ENCODE measurements around the gene NHERF2. TPM values are rescaled to one million over a fixed set of nuclear protein-coding genes. Genes with fewer than 3 reads are reported as not detected.
A peak's percentile ranks its signal among the peaks of the same experiment; 100 is the strongest.

Gene NHERF2
- total and polyA plus RNA-seq, 3 donors from 2014 or later, result 50.6 to 59.9 (median 54.1) TPM

GRCh38 chr16:2002406-2003230 lies 24.1 kb upstream of the NHERF2 start:
- DNase-seq, result no peak
- H3K9me3 ChIP-seq, result no peaks in the 10 kb centered on the region
- H3K4me1 ChIP-seq, result peaks cover 26% of the 10 kb centered on the region
- H3K27ac ChIP-seq, result no peak overlapping the region
- no peaks in the 10 kb centered on the region for H3K27me3 ChIP-seq
- H3K36me3 ChIP-seq (ENCODE audit: low read depth, missing control alignments), result no peaks in the 10 kb centered on the region
- WGBS, 2 donors, result 92 to 96% methylated on average over 24 to 47 of the region's 47 CpGs
- TF ChIP-seq CTCF (IDR thresholded peaks at IDR 0.05), result no peak
- no peak for TF ChIP-seq POLR2A (IDR thresholded peaks at IDR 0.05)
- H3K4me3 ChIP-seq, result no peak overlapping the region
- intact Hi-C loops (cut with DNase I; ENCODE audit: low total_unique reads), result no loop called here

GRCh38 chr16:2003231-2003826 lies 23.4 kb upstream of the NHERF2 start:
- no peak for DNase-seq
- Histone ChIP-seq H3K27me3 (no peaks in the 10 kb centered on the region), H3K27ac (no peak overlapping the region), H3K36me3 (ENCODE audit: low read depth, missing control alignments) (no peaks in the 10 kb centered on the region), H3K4me1 (peaks cover 33% of the 10 kb centered on the region), H3K4me3 (no peak overlapping the region), H3K9me3 (no peaks in the 10 kb centered on the region)
- TF ChIP-seq CTCF (IDR thresholded peaks at IDR 0.05), result no peak
- TF ChIP-seq POLR2A (IDR thresholded peaks at IDR 0.05), result no peak
- WGBS, 2 donors, result 88 to 100% methylated on average over 2 to 8 of the region's 8 CpGs
- intact Hi-C loops (cut with DNase I; ENCODE audit: low total_unique reads), result no loop called here

- no peaks in the 10 kb centered on the region for H3K27me3 ChIP-seq
- peak overlapping the region; percentile 31 to 45 for H3K27ac ChIP-seq
- H3K4me1 ChIP-seq, result peaks cover 40% of the 10 kb centered on the region
- no peaks in the 10 kb centered on the region for H3K36me3 ChIP-seq (ENCODE audit: low read depth, missing control alignments)
- 32 to 90% methylated on average over 4 to 35 of the region's 36 CpGs for WGBS, 2 donors
- H3K9me3 ChIP-seq, result no peaks in the 10 kb centered on the region
- peak; percentile 92 for DNase-seq
- no peak for TF ChIP-seq POLR2A (IDR thresholded peaks at IDR 0.05)
- TF ChIP-seq CTCF (IDR thresholded peaks at IDR 0.05), result peak; percentile 76 to 89 (median 86)
- no peak overlapping the region for H3K4me3 ChIP-seq
- intact Hi-C loops (cut with DNase I; ENCODE audit: low total_unique reads), result no loop called here
Measured at GRCh38 chr16:2003827-2004641, 22.7 kb upstream of the NHERF2 start.

- peak; percentile 63 for DNase-seq
- WGBS, 2 donors, result 58 to 69% methylated on average over 9 to 34 of the region's 34 CpGs
- H3K27ac ChIP-seq, result peak overlapping the region; percentile 31 to 45
- H3K4me3 ChIP-seq, result no peak overlapping the region
- H3K4me1 ChIP-seq, result peaks cover 40% of the 10 kb centered on the region
- no peaks in the 10 kb centered on the region for H3K27me3 ChIP-seq
- no peaks in the 10 kb centered on the region for H3K36me3 ChIP-seq (ENCODE audit: low read depth, missing control alignments)
- intact Hi-C loops (cut with DNase I; ENCODE audit: low total_unique reads), result no loop called here
- H3K9me3 ChIP-seq, result no peaks in the 10 kb centered on the region
- no peak for TF ChIP-seq POLR2A (IDR thresholded peaks at IDR 0.05)
- TF ChIP-seq CTCF (IDR thresholded peaks at IDR 0.05), result no peak
Measured at GRCh38 chr16:2004795-2005517, 21.7 kb upstream of the NHERF2 start.
